Middle frontal gyrus (tissue), 1 donor: ENCODE results near the gene INHBC.
"Not testable (repeated sequence)": the region's sequence is repeated elsewhere in the genome, so short reads cannot be mapped to it uniquely, and the experiment has no call there.

Source experiments
- DNase-seq: peaks from one replicate; pipeline ENCODE4 v3.0.0-alpha.2; 2015; ENCODE audit warnings: low spot score; ENCODE audit errors: extremely low spot score

The INHBC gene

GRCh38 chr12:57434517-57435223 lies at the start of gene INHBC:
Gene INHBC, plus strand, starts transcription at chr12:57434784. Its CDS starts 103 bp downstream, at chr12:57434887.
- DNase-seq, result no peak

GRCh38 chr12:57385586-57385985 lies 49.0 kb upstream of the INHBC start:
- no peak for DNase-seq

DNA sequence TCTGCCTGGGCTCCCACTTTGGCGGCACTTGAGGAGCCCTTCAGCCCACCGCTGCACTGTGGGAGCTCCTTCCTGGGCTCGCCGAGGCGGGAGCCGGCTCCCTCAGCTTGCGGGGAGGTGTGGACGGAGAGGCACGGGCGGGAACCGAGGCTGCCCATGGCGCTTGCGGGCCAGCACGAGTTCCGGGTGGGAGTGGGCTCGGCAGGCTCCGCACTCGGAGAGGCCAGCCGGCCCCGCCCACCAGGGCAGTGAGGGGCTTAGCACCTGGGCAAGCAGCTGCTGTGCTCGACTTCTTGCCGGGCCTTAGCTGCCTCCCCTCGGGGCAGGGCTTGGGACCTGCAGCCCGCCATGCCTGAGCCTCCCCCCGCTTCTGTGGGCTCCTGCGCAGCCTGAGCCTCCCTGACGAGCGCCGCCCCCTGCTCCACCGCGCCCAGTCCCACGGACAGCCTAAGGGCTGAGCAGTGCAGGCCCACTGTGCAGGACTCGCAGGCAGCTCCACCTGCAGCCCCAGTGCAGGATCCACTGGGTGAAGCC lies 48.3 kb upstream of the INHBC start:
- DNase-seq, result no peak

DNA sequence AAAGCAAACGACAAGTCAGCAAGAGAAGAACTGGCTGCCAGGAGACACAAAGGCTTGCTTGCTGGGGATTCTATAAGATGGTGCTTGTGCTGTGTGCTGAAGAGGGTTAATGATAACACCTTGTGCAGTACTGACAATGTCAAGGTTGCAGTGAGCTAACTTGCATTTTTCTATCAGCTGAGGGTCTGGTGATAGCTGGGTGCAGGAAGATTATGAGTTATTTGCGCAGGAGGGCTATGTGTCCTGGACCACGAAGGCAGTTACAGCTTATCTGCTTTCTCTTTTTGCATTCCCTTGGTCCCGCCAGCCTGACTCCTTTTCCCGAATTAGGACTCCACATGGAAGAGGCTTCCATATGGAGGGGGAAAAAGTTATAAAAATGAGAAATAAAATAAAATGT lies 46.2 kb upstream of the INHBC start:
- DNase-seq, result no peak

DNA sequence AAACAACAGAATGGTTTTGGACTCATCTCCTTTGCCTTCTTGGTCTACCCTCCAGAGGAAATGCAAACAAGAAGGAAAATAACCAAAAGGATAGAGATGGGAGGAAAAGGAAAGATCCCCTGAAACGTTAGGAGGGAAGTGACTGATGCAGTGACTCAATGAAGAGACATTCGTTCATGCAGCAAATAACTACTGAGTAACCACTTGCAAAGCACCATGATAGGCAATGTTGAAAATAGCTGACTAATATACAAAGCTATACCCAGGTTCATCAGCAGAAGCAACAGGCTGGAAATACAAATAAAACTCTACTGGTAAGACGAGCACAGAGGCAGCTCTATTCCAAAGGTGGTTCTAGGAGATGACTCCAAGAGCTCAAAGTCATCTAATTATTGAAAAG lies 45.6 kb upstream of the INHBC start:
- no peak for DNase-seq

DNA sequence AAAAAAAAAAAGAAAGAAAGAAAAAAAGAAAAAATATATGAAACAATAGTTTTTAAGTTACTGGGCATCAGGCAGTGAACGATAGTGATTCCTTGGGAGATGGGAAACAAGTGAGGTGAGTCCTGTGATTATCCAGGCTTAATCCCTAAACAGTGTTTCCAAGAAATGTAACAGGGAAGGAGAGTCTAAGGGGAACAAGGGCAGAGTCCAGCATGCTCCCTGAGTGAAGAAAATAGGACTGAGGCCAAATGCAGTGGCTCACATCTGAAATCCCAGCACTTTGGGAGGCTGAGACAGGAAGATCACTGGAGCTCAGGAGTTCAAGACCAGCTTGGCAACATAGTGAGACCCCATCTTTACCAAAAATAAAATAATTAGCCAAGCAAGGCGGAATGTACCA lies 44.4 kb upstream of the INHBC start:
- no peak for DNase-seq

GRCh38 chr12:57395121-57395520 lies 39.5 kb upstream of the INHBC start:
- DNase-seq, result no peak

DNA sequence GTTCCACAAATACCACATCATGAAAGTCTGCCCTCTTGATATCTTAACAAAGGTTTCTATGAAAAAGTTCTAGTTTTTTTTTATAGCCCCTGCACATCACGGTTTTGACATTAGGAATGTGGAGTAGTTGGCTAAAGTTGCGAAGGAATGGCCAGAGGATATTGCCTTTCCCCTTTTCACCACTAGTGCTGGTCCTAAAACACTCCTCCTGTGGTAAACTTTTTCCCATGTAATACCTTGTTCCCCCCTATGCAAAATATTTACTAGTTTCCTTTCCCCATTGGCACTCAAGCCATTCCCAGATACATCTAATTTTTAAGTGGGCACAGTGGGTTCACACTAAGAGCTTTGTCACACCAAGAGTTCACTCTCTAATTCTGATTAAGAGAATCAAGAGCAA lies 37.1 kb upstream of the INHBC start:
- DNase-seq, result no peak

- not testable (repeated sequence) for DNase-seq
Observed at GRCh38 chr12:57399718-57400463, 34.7 kb upstream of the INHBC start.

DNA sequence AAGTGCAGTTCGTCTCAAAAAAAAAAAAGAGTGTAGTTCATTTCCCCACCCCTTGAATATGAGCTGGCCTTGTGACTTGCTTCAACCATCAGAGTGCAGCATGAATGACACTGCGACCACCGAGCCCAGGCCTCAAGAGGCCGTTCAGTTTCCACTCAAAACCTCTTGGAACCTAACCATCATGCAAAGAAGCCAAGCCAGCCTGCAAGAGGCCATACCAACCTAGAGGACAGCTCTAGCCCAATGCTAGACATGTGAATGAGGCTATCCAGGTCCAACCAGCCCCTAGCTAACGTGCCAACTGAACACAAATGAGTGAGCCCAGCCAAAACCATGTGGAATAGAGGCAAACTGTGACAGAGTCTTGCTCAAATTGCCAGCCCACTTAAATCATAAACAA lies 33.4 kb upstream of the INHBC start:
- DNase-seq, result no peak

GRCh38 chr12:57402156-57402555 lies 32.4 kb upstream of the INHBC start:
- DNase-seq, result not testable (repeated sequence)

- DNase-seq, result no peak
Observed at GRCh38 chr12:57404966-57405640, 29.5 kb upstream of the INHBC start.

GRCh38 chr12:57410534-57410933 lies 24.1 kb upstream of the INHBC start:
- DNase-seq, result no peak

- not testable (repeated sequence) for DNase-seq
Observed at GRCh38 chr12:57414160-57414559, 20.4 kb upstream of the INHBC start.

DNA sequence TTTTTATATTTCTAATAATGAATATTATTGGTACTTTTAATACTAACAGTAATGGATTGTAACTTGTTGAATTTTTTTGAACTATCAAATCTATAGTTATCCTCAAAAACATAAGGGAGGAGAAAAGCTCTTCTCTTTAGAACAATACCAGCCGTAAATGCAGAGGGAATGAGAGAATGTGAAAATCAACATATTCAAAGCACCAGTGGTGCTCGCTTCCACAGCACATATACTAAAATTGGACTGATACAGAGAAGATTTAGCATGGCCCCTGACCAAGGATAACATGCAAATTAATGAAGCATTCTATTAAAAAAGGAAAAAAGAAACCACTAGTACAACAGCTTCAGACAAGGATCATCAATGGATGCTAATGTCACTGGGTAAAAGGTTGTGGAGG lies 19.5 kb upstream of the INHBC start:
- no peak for DNase-seq

DNA sequence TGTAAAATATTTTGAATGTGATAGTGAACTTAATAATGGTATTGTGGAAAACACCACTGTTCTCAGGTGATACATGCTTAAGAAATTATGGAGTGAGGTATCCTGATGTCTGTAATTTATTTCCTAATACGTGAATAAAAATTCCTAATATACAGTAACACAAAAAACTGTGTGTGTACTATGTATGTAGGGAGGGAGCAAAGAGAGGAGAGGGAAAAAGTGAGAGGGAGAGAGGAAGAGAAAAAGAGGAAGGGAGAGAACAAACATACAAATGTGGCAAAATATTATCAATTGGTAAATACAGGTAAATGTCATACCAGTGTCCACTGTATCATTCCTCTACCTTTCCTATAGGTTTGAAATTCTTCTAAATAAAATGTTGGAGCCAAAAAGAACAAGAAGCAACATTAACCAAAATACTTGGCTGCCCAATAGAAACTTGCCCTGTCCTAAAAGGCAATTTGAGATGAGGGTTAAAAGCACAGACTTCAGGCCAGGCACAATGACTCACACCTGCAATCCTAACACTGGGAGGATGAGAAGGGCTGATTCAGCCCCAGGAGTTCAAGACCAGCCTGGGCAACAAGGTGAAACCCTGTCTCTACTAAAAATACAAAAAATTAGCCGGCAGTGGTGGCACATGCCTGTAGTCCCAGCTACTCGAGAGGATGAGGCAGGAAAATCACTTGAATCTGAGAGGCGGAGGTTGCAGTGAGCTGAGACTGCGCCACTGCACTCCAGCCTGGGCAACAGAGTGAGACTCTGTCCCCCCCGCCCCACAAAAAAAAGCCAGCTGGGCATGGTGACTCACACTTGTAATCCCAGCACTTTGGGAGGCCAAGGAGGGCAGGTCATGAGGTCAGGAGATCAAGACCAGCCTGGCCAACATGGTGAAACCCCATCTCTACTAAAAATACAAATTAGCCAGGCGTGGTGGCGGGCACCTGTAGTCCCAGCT lies 18.3 kb upstream of the INHBC start:
- no peak for DNase-seq

DNA sequence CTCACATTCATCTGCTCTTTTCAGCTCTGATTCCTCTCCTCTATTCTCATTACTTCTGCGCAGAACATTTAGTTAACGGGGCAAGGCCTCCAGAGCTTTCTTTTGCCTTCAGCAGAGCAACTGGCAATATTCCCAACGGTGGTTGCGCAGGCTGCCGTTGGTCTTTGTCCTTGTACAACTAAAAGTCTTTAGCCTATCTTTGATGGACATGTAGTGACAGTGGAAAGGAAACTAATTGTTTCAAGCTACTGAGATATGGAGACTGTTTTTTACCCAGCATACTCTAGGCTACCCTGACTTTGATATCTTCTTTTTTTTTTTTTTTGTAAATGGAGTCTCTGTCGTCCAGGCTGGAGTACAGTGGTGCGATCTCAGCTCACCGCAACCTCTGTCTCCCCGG lies 16.3 kb upstream of the INHBC start:
- no peak for DNase-seq

- no peak for DNase-seq
Observed at GRCh38 chr12:57419495-57419894, 15.1 kb upstream of the INHBC start.

DNA sequence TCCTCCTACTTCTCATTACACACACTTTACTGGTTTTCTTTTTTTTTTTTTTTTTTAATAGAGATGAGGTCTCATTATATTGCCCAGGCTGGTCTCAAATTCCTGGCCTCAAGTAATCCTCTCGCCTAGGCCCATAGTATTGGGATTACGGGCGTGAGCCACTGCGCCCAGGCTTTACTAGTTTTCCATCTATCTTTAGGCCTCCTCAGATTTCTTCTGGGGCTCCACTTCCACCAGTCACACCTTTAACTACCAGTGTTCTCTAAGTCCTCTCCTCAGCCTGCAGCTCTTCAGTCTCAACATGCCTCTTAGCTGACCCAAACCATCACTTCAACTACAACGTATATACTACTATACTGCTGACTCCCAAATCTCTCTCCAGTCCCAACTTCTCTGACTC lies 14.1 kb upstream of the INHBC start:
- DNase-seq, result no peak

DNA sequence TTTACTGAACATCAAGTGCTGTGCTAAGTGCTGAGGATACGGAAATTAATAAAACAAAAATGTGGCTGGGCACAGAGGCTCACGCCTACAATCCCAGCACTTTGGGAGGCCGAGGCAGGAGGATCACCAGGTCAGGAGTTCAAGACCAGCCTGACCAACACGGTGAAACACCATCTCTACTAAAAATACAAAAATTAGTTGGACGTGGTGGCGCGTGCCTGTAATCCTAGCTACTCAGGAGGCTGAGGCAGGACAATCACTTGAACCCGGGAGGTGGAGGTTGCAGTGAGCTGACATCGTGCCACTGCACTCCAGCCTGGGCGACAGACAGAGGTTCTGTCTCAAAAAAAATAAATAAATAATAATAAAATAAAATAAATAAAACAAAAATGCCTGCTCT lies 7.6 kb upstream of the INHBC start:
- not testable (repeated sequence) for DNase-seq

GRCh38 chr12:57428965-57429364 lies 5.6 kb upstream of the INHBC start:
- no peak for DNase-seq
